Measurements from ENCODE around the gene SLTM. TPM values are rescaled to one million over a fixed set of nuclear protein-coding genes. Genes with fewer than 3 reads are reported as not detected.
A peak's percentile ranks its signal among the peaks of the same experiment; 100 is the strongest.

SLTM gene
- polyA plus RNA-seq, 1 of the 3 experiments (the other 2 are of a cell fraction) = 54.3 TPM

DNA sequence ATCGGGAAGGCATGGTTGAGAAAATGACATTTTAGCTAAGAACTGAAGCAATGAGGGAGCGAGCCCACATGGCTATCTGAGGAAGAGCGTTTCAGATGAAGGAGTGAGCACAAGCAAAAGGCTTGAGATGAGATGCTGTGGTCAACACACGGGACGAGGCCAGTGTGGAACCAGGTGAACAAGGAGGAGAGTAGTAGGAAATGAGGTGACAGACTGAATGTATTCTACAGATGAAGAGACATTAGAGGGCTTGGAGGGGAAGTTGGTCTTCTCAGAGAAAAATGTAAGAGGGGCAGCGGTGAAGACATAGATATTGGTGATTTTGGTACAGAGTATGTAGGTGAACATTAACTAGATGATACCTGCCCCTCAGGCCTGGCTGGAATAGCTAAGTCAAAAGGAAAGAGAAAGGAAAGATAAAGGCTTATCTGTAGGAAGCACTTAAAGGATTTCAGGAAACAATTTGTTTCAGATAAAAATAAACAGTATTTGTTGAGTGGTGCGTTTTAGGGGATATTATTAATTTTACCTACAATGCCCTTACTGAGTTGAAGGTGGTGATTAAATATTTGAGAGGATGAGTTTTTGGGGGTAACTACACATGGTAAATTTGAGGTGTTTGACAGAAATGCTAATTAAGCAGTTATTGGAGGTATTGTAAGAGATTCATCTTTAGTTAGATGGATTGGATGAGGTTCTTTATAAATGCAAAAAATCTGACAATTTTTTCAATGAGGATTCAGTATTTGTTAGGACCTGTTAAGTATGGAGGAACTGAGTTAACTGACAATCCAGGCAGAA lies 57.0 kb downstream of the SLTM start:
- DNase-seq = no peak
- H3K9me2 ChIP-seq = no peaks in the 10 kb centered on the region
- H3F3A ChIP-seq (replicated peaks; ENCODE audit: insufficient read depth) = peaks cover 21% of the 10 kb centered on the region
- WGBS (ENCODE audit: low lambda C conversion rate) = 90% methylated on average over 7 of the region's 7 CpGs
- no peaks in the 10 kb centered on the region for H3K9me3 ChIP-seq
- no peaks in the 10 kb centered on the region for H4K20me1 ChIP-seq (ENCODE audit: insufficient read depth)
- ChIA-PET CTCF (interaction anchor here (1.1 kb wide), 1 partner anchor 105 kb away, joined by 3 read pairs; the partner anchor contains the start of gene MINDY2), POLR2A (no interaction called here)
- no peak overlapping the region for H3K4me3 ChIP-seq (ENCODE audit: low read depth in 2 of 2, low read length in 1 of 2)
- no peaks in the 10 kb centered on the region for H3K79me2 ChIP-seq (ENCODE audit: insufficient read depth)
- H3K27me3 ChIP-seq (ENCODE audit: insufficient read depth) = no peaks in the 10 kb centered on the region
- no peak overlapping the region for H3K9ac ChIP-seq
- H3K4me2 ChIP-seq = no peak overlapping the region
- no peak overlapping the region for H2AFZ ChIP-seq (ENCODE audit: low read depth)
- TF ChIP-seq TCF12 (IDR thresholded peaks at IDR 0.05) = no peak
- no peak for TF ChIP-seq ELF1 (IDR thresholded peaks at IDR 0.05)
- TF ChIP-seq GATA2 (CRISPR knock-in tag; IDR thresholded peaks at IDR 0.05) = no peak
- TF ChIP-seq POLR2AphosphoS5 (IDR thresholded peaks at IDR 0.05; ENCODE audit: low read depth, low read length) = no peak
- no peak for TF ChIP-seq GABPA (IDR thresholded peaks at IDR 0.05; ENCODE audit: low read depth)
- H3K27ac ChIP-seq (ENCODE audit: low read depth in 2 of 2, low read length in 1 of 2) = 0 out of 4 replicates have a peak overlapping the region, but pooled peaks of 1 of the 2 experiments have one; percentile 4
- H3K4me1 ChIP-seq (ENCODE audit: control insufficient read depth in 1 of 2, insufficient read depth in 2 of 2, low read depth in 1 of 2, low read length in 1 of 2) = no peaks in the 10 kb centered on the region
- H3K36me3 ChIP-seq (replicated peaks in 1 of 2; ENCODE audit: control insufficient read depth in 1 of 2, insufficient read depth in 2 of 2, low read length in 1 of 2) = peaks cover 27 to 37% of the 10 kb centered on the region in 2 experiments

GRCh38 chr15:58875343-58875742 lies 58.1 kb downstream of the SLTM start:
- H3K36me3 ChIP-seq (replicated peaks in 1 of 2; ENCODE audit: control insufficient read depth in 1 of 2, insufficient read depth in 2 of 2, low read length in 1 of 2) = peaks cover 27 to 30% of the 10 kb centered on the region in 2 experiments
- H3K79me2 ChIP-seq (ENCODE audit: insufficient read depth) = no peaks in the 10 kb centered on the region
- ChIA-PET POLR2A (no interaction called here), CTCF (no interaction called here)
- H3K9me3 ChIP-seq = no peaks in the 10 kb centered on the region
- H3K4me2 ChIP-seq = no peak overlapping the region
- no peak overlapping the region for H2AFZ ChIP-seq (ENCODE audit: low read depth)
- TF ChIP-seq FOSL2 (IDR thresholded peaks at IDR 0.05; ENCODE audit: borderline replicate concordance, low read depth) (no peak), MXI1 (IDR thresholded peaks at IDR 0.05; ENCODE audit: low read depth, low read length) (no peak), FOXM1 (IDR thresholded peaks at IDR 0.05; ENCODE audit: low read depth) (no peak), CHD2 (IDR thresholded peaks at IDR 0.05; ENCODE audit: low read length, partially characterized antibody) (no peak), RAD21 (IDR thresholded peaks at IDR 0.05; ENCODE audit: low read length) (no peak), USF1 (IDR thresholded peaks at IDR 0.05; ENCODE audit: borderline replicate concordance, low read depth) (no peak), EZH2phosphoT487 (IDR thresholded peaks at IDR 0.05; ENCODE audit: borderline replicate concordance, low read depth) (no peak), SIN3A (IDR thresholded peaks at IDR 0.05; ENCODE audit: borderline replicate concordance, low read depth, low read length) (no peak), YY1 (IDR thresholded peaks at IDR 0.05; ENCODE audit: low read depth) (no peak), POLR2AphosphoS5 (IDR thresholded peaks at IDR 0.05; ENCODE audit: low read depth, low read length) (no peak), TCF12 (IDR thresholded peaks at IDR 0.05) (no peak), TEAD4 (IDR thresholded peaks at IDR 0.05; ENCODE audit: borderline replicate concordance, insufficient read depth) (no peak), MEF2A (IDR thresholded peaks at IDR 0.05; ENCODE audit: borderline replicate concordance, low read depth) (no peak), GATA2 (CRISPR knock-in tag; IDR thresholded peaks at IDR 0.05) (no peak), JUND (IDR thresholded peaks at IDR 0.05) (no peak)
- TF ChIP-seq, protein P1, sequence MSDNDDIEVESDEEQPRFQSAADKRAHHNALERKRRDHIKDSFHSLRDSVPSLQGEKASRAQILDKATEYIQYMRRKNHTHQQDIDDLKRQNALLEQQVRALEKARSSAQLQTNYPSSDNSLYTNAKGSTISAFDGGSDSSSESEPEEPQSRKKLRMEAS (IDR thresholded peaks at IDR 0.05; ENCODE audit: low read depth) = no peak
- H3K4me3 ChIP-seq (ENCODE audit: low read depth in 2 of 2, low read length in 1 of 2) = no peak overlapping the region
- H4K20me1 ChIP-seq (ENCODE audit: insufficient read depth) = no peaks in the 10 kb centered on the region
- H3K27ac ChIP-seq (ENCODE audit: low read depth in 2 of 2, low read length in 1 of 2) = no peak overlapping the region
- no peak for DNase-seq
- H3K9ac ChIP-seq = no peak overlapping the region
- no peaks in the 10 kb centered on the region for H3K4me1 ChIP-seq (ENCODE audit: control insufficient read depth in 1 of 2, insufficient read depth in 2 of 2, low read depth in 1 of 2, low read length in 1 of 2)
- no peaks in the 10 kb centered on the region for H3K27me3 ChIP-seq (ENCODE audit: insufficient read depth)
- peaks cover 21% of the 10 kb centered on the region for H3F3A ChIP-seq (replicated peaks; ENCODE audit: insufficient read depth)
- H3K9me2 ChIP-seq = no peaks in the 10 kb centered on the region
